GM18858 (cell line): ENCODE measurements around the gene TMPRSS12.
"Not testable (repeated sequence)": the region's sequence is repeated elsewhere in the genome, so short reads cannot be mapped to it uniquely, and the experiment has no call there.

Experiments
- ATAC-seq: cut with Tn5 transposase; IDR thresholded peaks from one replicate; pipeline ENCODE4 v1.9.1; 2021; ENCODE audit not compliant: unreplicated experiment

Gene TMPRSS12, protein sequence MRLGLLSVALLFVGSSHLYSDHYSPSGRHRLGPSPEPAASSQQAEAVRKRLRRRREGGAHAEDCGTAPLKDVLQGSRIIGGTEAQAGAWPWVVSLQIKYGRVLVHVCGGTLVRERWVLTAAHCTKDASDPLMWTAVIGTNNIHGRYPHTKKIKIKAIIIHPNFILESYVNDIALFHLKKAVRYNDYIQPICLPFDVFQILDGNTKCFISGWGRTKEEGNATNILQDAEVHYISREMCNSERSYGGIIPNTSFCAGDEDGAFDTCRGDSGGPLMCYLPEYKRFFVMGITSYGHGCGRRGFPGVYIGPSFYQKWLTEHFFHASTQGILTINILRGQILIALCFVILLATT

GRCh38 chr12:50842637-50843493 lies at the start of gene TMPRSS12:
TSS of gene TMPRSS12 (plus strand) at chr12:50842926. CDS start at chr12:50842965, 39 bp downstream.
- ATAC-seq: no peak

GRCh38 chr12:50799908-50800307 lies 42.8 kb upstream of the TMPRSS12 start:
- no peak for ATAC-seq

GRCh38 chr12:50803230-50803875 lies 39.4 kb upstream of the TMPRSS12 start:
- ATAC-seq: no peak

- ATAC-seq: no peak
Measured at GRCh38 chr12:50806176-50806575, 36.5 kb upstream of the TMPRSS12 start.

DNA sequence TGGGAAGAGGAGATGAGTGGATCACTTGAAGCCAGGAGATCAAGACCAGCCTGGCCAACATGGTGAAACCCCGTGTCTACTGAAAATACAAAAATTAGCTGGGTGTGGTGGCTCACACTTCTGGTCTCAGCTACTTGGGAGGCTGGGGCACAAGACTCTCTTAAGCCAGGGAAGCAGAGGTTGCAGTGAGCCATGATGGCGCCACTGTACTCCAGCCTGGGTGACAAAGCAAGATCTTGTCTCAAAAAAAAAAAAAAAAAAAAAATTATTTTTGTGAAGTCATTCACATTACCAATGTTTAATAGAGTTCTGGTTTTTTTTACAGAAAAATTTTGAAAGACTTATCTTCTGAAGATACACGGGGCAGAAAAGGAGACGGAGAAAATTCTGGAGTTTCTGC lies 33.6 kb upstream of the TMPRSS12 start:
- ATAC-seq: not testable (repeated sequence)

DNA sequence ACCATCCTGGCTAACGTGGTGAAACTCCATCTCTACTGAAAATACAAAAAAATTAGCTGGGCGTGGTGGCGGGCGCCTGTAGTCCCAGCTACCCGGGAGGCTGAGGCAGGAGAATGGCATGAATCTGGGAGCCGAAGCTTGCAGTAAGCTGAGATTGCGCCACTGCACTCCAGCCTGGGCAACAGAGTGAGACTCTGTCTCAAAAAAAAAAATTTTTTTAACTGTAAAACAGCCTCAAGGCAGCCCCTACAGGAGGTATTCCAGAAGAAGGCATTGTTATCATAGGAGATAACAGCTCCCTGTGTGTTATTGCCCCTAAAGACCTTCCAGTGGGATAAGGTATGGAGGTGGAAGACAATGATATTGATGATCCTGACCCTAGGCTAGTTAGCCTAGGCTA lies 27.8 kb upstream of the TMPRSS12 start:
- ATAC-seq: not testable (repeated sequence)

DNA sequence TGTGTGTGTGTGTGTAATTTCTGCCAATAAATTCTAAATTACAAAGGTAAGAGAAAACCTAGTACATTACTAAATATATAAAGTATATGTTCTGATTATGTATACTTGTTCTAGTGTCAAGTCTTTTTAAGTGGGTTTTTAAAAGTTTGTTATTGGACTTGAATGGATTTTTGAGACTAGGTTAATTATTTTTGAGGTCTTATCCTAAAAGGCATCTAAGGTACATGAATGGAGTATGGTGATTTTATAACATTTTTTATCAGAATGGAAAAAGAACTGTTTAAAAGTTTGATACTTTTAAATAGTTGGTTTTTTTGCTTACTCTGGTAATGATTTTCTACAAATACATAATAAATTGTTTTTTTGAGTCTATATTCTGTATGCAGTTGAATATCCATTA lies 22.5 kb upstream of the TMPRSS12 start:
- no peak for ATAC-seq

DNA sequence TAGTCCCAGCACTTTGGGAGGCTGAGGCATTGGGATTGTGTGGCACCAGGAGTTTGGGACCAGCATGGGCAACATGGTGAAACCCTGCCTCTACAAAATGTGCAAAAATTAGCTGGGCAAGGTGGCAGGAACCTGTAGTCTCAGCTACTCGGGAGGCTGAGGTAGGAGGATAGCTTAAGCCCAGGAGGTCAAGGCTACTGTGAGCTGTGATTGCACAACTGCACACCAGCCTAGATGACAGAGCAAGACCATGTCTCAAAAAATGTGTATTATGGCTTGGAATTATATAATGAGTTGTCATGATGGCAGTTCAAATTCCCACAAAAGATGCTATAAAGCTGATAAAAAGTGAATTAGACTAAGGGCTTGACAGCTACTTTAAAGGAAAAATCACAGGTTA lies 20.6 kb upstream of the TMPRSS12 start:
- no peak for ATAC-seq

- ATAC-seq: not testable (repeated sequence)
Measured at GRCh38 chr12:50823724-50824123, 19.0 kb upstream of the TMPRSS12 start.

DNA sequence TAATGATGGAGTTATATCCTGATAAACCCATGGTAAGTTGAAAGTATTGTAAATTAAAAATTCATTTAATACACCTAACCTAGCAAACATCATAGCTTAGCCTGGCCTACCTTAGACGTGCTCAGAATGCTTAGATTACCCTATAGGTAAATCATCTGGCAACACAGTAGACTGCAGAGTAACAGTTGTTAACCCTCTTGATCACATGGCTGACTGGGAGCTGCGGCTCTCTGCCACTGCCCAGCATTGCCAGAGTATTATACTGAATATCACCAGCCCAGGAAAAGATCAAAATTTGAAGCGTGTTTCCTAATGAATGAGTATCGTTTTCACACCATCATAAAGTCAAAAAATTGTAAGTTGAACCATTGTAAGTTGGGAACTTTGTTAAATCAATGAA lies 17.8 kb upstream of the TMPRSS12 start:
- ATAC-seq: no peak

DNA sequence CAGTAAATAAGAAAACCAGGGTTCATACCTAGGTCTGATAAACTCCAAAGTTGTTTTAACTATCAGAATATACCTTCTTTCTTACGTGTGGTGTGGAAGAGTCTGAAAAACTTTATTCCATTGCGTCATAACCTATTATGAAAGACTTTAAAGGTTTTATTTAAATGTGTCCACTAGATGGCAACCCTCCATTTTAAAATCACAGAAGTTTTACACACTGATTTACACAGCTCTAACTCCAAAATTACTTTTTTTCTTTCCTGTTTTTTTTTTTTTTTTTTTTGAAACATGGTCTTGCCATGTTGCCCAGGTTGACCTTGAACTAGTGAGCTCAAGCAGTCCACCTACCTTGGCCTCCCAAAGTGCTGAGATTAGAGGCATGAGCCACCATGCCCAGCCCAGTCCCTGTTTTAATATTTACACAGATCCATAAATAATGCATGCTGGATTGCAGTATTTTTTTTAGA lies 17.3 kb upstream of the TMPRSS12 start:
- ATAC-seq: no peak

- ATAC-seq: no peak
Measured at GRCh38 chr12:50828121-50828520, 14.6 kb upstream of the TMPRSS12 start.

DNA sequence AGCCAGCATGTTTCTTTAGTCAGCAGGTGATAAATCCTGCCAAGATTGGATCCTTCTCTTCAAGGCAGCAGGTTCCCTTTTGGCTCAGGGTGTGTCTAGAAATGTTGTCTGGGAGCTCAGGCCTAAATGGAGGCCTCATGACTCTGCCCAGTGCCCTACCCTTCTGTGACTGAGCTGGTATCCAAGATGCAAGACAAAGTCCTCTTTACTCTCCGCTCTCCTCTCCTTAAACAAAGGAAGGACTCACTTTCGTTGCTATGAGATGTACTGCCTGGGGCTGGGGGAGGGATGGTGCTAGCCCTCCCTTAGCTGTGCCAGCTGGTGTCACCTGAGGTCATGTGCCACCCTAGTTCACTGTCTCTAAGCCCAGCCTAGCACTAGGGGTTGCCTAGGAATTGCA lies 13.8 kb upstream of the TMPRSS12 start:
- ATAC-seq: no peak

GRCh38 chr12:50833801-50834200 lies 8.9 kb upstream of the TMPRSS12 start:
- ATAC-seq: not testable (repeated sequence)

DNA sequence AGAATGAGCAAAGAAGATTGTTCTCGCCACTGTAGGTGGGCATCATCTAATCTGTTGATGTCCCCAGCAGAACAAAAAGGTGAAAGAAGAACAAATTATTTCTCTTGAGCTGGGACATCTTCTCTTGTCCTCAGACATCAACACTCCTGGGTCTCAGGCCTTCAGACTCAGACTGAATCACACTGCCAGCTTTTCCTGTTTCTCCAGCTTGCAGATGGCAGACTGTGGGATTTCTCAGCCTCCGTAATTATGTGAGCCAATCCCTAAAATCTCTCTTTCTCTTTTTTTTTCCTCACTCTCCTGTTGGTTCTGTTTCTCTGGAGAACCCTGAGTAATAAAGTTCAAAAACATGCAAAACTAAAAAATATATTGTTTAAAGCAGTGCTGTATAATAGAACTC lies 3.7 kb upstream of the TMPRSS12 start:
- ATAC-seq: no peak

DNA sequence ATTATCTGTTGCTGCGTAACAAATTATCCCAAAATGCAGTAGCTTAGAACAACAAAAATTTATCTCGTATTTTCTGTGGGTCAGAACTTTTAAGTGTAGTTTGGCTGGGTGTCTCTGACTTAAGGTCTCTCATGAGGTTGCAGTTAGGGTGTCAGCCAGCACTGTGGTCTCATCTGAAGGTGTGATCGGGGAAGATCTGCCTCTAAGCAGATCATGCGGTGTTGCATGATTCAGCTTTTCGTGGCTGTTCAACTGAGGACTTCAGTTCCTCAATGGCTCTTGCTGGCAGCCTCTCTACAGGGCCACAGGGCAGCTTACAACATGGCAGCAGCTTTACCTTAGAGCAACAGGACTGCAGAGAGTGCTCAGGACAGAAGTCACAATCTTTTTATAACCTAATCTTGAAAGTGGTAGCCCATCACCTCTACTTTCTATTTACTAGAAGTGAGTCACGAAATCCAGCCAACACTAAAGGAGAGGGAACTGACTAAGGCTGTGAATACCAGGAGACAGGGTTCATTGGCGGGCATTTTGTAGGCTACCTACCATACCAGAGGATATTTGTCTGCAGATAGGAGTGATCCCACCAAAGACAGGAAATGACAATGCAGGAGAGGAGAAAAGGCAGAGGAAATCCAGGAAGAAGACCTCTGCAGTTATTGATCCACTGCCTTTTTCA lies 1.8 kb upstream of the TMPRSS12 start:
- no peak for ATAC-seq

DNA sequence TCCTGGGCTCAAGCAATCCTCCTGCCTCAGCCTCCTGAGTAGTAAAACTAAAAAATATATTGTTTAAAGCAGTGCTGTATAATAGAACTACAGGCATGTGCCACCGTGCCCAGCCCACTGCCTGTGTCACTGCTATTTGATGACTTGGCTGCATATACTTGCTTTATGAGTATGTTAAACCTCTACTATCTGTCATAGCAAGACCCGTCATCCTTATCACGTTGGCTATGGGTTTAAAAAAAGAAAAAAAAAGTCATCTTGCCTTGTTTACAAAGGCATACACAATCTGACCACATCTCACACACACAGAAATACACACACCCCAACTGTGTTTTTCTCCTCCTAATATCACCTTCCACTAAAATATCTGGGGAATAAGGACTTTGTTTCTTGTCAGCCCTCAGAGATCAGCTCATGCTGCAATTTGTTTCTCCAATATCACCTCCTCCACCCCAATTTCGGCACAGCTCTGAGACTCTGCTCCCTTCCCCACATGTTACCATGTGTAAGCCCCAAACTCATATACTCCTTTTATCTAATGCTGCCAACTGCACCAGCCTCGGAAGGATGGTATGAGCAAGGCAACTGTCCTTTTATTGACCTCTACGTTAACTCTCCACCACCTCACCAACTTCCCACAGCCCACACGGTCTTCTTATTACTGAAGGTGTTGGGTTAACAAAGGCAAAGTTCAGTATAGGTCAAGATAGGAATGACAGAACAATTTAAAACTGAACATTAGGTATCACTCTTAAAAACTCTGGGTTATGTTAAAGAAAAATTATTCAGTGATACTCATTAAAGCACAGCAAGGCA lies 802 bp upstream of the TMPRSS12 start:
- ATAC-seq: no peak

DNA sequence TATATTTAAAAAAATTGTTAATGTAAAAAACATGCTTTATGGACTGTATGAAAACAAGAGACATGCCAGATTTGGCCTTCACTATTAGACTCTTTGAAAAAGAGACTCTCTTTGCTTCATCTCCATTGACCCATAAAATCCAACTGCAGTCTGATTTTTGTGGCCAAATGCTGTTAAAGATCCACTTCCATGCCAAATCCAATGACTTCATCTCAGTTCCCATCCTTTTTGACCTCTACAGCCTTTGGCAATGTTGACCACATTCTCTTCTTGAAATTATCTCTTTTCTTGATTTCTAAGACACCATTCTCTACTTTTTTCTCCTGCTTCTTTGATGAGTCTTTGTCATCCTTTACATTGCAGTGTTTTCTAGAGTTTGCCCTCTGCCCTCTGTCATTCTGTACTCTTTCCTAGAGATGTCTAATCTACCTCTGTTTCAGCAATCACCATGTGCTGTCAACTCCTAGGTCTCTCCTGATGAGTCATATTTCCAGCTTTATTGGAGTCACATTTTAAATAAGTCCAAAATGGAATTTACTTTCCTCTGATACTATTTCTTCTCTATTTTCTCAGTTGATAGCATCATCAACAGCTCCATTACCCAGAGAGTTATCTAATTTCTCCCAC lies 2.4 kb downstream of the TMPRSS12 start:
- ATAC-seq: no peak

DNA sequence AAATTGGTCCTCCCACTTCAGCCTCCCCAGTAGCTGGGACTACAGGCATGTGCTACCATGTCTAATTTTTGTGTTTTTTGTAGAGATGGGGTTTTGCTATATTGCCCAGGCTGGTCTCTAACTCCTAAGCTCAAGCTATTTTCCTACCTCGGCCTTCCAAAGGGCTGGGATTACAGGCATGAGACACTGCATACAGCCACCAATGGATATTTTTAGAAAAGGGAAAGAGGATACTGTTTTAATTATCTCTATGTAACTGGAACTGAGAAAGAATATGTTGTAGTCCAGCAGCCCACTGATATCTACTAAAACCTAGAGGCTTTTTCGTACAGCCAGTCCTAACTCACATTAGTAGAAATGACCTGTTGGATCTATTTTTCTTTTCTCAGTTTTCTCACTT lies 6.2 kb downstream of the TMPRSS12 start:
- ATAC-seq: no peak

- ATAC-seq: not testable (repeated sequence)
Measured at GRCh38 chr12:50855218-50855617, 12.5 kb downstream of the TMPRSS12 start.
